Chondrocyte (in vitro differentiated cells): ENCODE results near the gene THUMPD1. TPM values are rescaled to one million over a fixed set of nuclear protein-coding genes. Genes with fewer than 3 reads are reported as not detected.
A peak's percentile ranks its signal among the peaks of the same experiment; 100 is the strongest.

Experiments used
- DNase-seq: peaks from one replicate; pipeline ENCODE4 v3.0.0; 2021; ENCODE audit warnings: mixed read lengths, low spot score
- H3K27ac Mint-ChIP-seq: one replicate; pipeline ENCODE4 v1.8.0; 2021; ENCODE audit warnings: mild to moderate bottlenecking, moderate library complexity, mixed read lengths; ENCODE audit not compliant: unreplicated experiment
- H3K27me3 Mint-ChIP-seq: 2 replicates; pipeline ENCODE4 v1.8.0; 2021; ENCODE audit warnings: low read depth, mixed read lengths
- H3K36me3 Mint-ChIP-seq: 2 replicates; pipeline ENCODE4 v1.8.0; 2021; ENCODE audit warnings: low read depth, mixed read lengths
- H3K4me1 Mint-ChIP-seq: 2 replicates; pipeline ENCODE4 v1.8.0; 2021; ENCODE audit warnings: low read depth, mild to moderate bottlenecking, mixed read lengths
- H3K4me3 Mint-ChIP-seq: one replicate; pipeline ENCODE4 v1.8.0; 2021; ENCODE audit warnings: mild to moderate bottlenecking, moderate library complexity, mixed read lengths; ENCODE audit not compliant: unreplicated experiment
- H3K9me3 Mint-ChIP-seq: 2 replicates; pipeline ENCODE4 v1.8.0; 2021; ENCODE audit warnings: low read depth, mixed read lengths
- CTCF ChIP-seq: fragments of 200-600 bp; sonication (generic); IDR thresholded peaks from 2 replicates; pipeline ENCODE4 v1.5.0; 2021; ENCODE audit warnings: antibody characterized with exemption, mild to moderate bottlenecking, moderate library complexity
- total RNA-seq: library from RNA; stranded (reverse); gene quantifications from 3 replicates; pipeline ENCODE4 v1.2.1, GENCODE V29; 2021

The THUMPD1 gene
- total RNA-seq, 1 donor from 2014 or later = 44.3 TPM

- DNase-seq = no peak
- Mint-ChIP-seq H3K27ac (no peak overlapping the region), H3K4me3 (no peak overlapping the region), H3K27me3 (peaks cover 14% of the 10 kb centered on the region), H3K4me1 (no peaks in the 10 kb centered on the region), H3K9me3 (peaks cover 6% of the 10 kb centered on the region), H3K36me3 (no peaks in the 10 kb centered on the region)
- TF ChIP-seq CTCF = no peak
These were observed 7.9 kb upstream of the THUMPD1 start for GRCh38 chr16:20749474-20749873.

DNA sequence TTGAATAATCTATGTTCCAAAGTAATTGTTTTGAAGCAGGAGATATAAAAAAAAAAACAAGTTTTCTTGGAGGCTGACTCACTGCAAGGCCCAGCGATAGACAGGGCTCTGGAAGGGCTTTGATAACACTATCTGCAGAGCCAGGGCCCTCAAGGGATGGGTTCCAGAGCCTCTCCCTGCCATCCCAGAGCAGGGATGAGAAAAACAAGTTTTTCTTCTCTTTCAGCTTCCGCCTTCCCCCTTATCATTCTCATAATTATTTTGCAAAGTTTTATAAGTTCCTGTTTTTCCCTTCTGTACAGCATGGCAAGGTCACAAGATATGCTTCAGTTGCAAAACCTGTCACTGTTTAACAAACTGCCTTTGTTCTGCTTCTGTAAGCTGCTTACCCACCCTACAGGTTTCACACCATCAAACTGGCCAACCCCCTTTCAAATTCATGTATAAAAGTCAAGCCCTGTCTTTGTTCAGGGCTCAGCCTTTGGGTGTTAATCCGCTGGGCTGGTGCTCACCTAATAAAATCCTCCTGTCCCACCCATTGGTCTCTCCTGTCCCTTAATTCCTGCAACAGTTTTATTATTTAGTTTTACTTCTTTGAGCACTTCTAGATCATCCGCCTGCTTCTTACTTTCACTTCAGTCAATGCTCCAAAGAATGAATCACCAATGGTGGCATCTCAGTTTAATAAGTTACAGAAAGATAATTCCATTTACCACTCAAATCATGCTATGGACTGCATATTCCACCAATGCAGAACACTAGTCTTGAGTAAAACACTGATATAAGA lies 5.6 kb upstream of the THUMPD1 start:
- Mint-ChIP-seq H3K9me3 (peaks cover 6% of the 10 kb centered on the region), H3K4me1 (peaks cover 2% of the 10 kb centered on the region), H3K27me3 (peaks cover 2% of the 10 kb centered on the region), H3K4me3 (no peak overlapping the region), H3K36me3 (no peaks in the 10 kb centered on the region), H3K27ac (no peak overlapping the region)
- DNase-seq = no peak
- TF ChIP-seq CTCF = no peak

DNA sequence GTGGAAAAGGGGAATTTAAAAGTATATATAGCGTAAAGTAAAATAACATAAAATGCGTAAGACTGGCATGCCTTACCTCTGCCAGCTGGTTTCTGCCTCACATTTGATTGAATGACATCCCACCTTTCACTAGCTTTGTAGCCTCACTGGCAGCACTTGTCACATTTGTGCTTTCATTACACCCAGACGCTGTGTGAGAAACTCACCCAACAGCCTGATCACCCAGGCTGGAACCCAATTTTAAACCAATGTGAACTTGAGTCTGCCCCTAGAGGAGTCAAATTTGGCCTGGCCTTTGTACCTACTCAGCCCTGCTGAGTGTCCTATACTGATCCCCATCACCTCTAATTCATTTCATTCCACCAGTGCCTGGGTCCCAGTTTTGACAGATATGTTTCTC lies 4.8 kb upstream of the THUMPD1 start:
- no peaks in the 10 kb centered on the region for H3K36me3 Mint-ChIP-seq
- no peak overlapping the region for H3K4me3 Mint-ChIP-seq

DNA sequence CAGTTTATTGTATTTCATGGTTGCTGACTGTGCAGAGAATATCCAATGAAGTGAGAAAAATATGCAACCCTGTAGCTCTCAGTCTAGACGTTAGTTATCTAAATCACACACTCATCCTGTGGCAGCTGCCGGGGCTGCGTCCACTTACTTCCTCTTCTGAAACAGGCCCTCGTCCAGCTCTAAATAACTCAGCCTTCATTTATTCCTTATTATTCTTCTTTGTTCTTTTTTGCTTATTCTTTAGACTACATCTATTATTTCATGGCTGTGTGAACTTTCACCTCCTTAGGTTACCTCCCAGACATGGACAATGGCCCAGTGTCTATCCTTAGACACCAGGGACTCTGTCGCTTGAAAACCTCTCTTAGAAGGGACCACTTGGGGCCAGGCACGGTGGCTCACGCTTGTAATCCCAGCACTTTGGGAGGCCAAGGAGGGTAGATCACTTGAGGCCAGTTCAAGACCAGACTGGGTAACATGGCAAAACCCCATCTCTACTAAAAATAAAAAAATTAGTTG lies 3.4 kb upstream of the THUMPD1 start:
- H3K9me3 Mint-ChIP-seq = peaks cover 6% of the 10 kb centered on the region
- no peak for TF ChIP-seq CTCF
- peaks cover 10% of the 10 kb centered on the region for H3K4me1 Mint-ChIP-seq
- no peak for DNase-seq
- H3K27ac Mint-ChIP-seq = peak overlapping the region; percentile 49
- no peak overlapping the region for H3K4me3 Mint-ChIP-seq
- H3K27me3 Mint-ChIP-seq = no peaks in the 10 kb centered on the region
- no peaks in the 10 kb centered on the region for H3K36me3 Mint-ChIP-seq

More for the DNA sequence above, 4.8 kb upstream of the THUMPD1 start:
- DNase-seq = no peak
- Mint-ChIP-seq H3K4me1 (peaks cover 2% of the 10 kb centered on the region), H3K27ac (no peak overlapping the region), H3K9me3 (peaks cover 6% of the 10 kb centered on the region), H3K27me3 (no peaks in the 10 kb centered on the region)
- TF ChIP-seq CTCF = no peak

GRCh38 chr16:20743591-20743990 lies 2.0 kb upstream of the THUMPD1 start:
- H3K36me3 Mint-ChIP-seq = peaks cover 2% of the 10 kb centered on the region
- no peak overlapping the region for H3K27ac Mint-ChIP-seq
- TF ChIP-seq CTCF = no peak
- H3K4me1 Mint-ChIP-seq = peaks cover 18% of the 10 kb centered on the region
- DNase-seq = no peak
- peaks cover 6% of the 10 kb centered on the region for H3K9me3 Mint-ChIP-seq
- no peaks in the 10 kb centered on the region for H3K27me3 Mint-ChIP-seq
- H3K4me3 Mint-ChIP-seq = no peak overlapping the region
